ENCODE measurements around the gene SPACA4. TPM values are rescaled to one million over a fixed set of nuclear protein-coding genes. Genes with fewer than 3 reads are reported as not detected.

Gene SPACA4
- total and polyA plus RNA-seq, 10 of the 15 experiments (the other 5 are each of a cell fraction or from before 2014, with no cell fraction given) = not detected

GRCh38 chr19:48608798-48609263 is 2.3 kb downstream of the SPACA4 start (continued):
- TF ChIP-seq REST (IDR thresholded peaks at IDR 0.05; ENCODE audit: low read depth, low read length) = no peak
- TF ChIP-seq MTA2 (IDR thresholded peaks at IDR 0.05; ENCODE audit: low read depth) = peak; percentile 42
- TF ChIP-seq SKIL (IDR thresholded peaks at IDR 0.05; ENCODE audit: low read depth, poor library complexity, severe bottlenecking) = peak; percentile 34
- TF ChIP-seq SPI1 (IDR thresholded peaks at IDR 0.05; ENCODE audit: borderline replicate concordance, insufficient read depth, low read depth, low read length) = peak; percentile 49; the same call in 1 of the 2 replicates
- TF ChIP-seq IKZF2 (IDR thresholded peaks at IDR 0.05) = peak in 1 of 2 experiments; percentile 43; a peak in 1 of 4 replicates
- TF ChIP-seq, protein P1, sequence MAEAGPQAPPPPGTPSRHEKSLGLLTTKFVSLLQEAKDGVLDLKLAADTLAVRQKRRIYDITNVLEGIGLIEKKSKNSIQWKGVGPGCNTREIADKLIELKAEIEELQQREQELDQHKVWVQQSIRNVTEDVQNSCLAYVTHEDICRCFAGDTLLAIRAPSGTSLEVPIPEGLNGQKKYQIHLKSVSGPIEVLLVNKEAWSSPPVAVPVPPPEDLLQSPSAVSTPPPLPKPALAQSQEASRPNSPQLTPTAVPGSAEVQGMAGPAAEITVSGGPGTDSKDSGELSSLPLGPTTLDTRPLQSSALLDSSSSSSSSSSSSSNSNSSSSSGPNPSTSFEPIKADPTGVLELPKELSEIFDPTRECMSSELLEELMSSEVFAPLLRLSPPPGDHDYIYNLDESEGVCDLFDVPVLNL (IDR thresholded peaks at IDR 0.05; ENCODE audit: low read depth, low read length) = no peak
- TF ChIP-seq IRF4 (IDR thresholded peaks at IDR 0.05; ENCODE audit: low read depth, low read length) = 0 out of 2 replicates have a peak, but pooled peaks have one; percentile 13
- TF ChIP-seq SMARCA5 (IDR thresholded peaks at IDR 0.05) = peak; percentile 56; the same call in 1 of the 2 replicates
- no peak for TF ChIP-seq FOXK2 (IDR thresholded peaks at IDR 0.05)
- TF ChIP-seq MTA3 (IDR thresholded peaks at IDR 0.05; ENCODE audit: borderline replicate concordance, low read length) = no peak
- peak; percentile 42 for TF ChIP-seq YY1 (IDR thresholded peaks at IDR 0.05; ENCODE audit: low read depth, low read length)
- peak; percentile 57 for TF ChIP-seq IKZF1 (conservative IDR thresholded peaks at IDR 0.05)

Data from GM12878 (cell line).